HCT116 (cell line): ENCODE data around the gene STX2.

Experiments used
- EZH2 ChIP-seq: fragments of 200-600 bp; sonication (generic); IDR thresholded peaks from 2 replicates; pipeline ENCODE4 v1.6.1; 2017; ENCODE audit warnings: antibody characterized with exemption, mixed run types
- MAX ChIP-seq: IDR thresholded peaks from 2 replicates; pipeline ENCODE4 v1.6.1; 2012
- POLR2AphosphoS5 ChIP-seq: IDR thresholded peaks from 2 replicates; pipeline ENCODE4 v1.6.1; 2011; ENCODE audit warnings: mild to moderate bottlenecking, low read depth, low read length, moderate library complexity
- RAD21 ChIP-seq: IDR thresholded peaks from 2 replicates; pipeline ENCODE4 v1.6.1; 2012; ENCODE audit warnings: low read depth, mild to moderate bottlenecking
- SP1 ChIP-seq: IDR thresholded peaks from 2 replicates; pipeline ENCODE4 v1.6.1; 2012; ENCODE audit warnings: low read depth
- ZFX ChIP-seq: fragments of 450-650 bp; IDR thresholded peaks from 2 replicates; pipeline ENCODE4 v1.6.1; 2017
- TF ChIP-seq, protein P1 (sequence below), 3 experiments: fragments of 200-600 bp in 1 of 3; sonication (generic) in 1 of 3; IDR thresholded peaks in 2 of 3; conservative IDR thresholded peaks in 1 of 3; 2 replicates each; pipeline ENCODE4 v1.5.1; 2012 to 2017; ENCODE audit warnings: low read depth in 2 of 3, low read length in 2 of 3, antibody characterized with exemption in 1 of 3, borderline replicate concordance in 1 of 3, control low read depth in 1 of 3, mild to moderate bottlenecking in 1 of 3, mixed read lengths in 1 of 3, mixed run types in 1 of 3, moderate library complexity in 1 of 3; ENCODE audit not compliant: insufficient read depth in 1 of 3

DNA sequence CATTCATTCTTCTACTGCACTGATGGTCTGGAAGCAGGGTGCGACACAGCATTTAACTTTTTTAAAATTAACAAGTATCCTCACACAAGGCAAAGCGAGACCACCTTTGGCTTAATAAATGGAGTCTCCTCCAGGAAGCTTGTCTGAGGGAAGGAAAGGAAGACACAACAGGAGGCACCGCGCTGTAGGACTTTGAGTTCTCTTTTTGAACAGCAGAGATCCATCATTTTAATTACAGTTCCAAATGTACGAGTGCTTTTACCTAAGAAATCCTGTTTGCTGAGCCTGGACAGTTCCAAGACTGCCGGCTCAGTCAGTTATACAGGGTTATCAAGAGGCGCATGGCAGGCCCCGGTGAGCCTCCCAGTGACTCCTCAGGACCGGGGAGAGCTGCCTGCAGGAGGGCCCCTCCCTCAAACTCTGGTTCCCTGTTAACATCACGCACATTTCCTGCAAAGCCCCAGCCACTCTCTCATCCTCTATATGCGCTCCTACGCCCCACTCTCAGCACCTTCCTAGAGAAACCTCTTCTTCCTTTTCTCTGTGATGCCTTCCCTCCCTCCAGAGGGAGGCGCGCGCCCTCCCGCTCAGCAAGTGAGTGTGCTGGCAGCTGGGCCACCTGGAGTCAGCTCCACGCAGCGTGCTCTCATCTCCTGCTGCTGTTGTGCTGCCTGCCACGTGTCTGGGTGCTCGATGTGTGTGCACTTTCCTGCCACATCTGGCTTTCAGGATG is 46.1 kb downstream of the STX2 start:
- TF ChIP-seq, protein P1, sequence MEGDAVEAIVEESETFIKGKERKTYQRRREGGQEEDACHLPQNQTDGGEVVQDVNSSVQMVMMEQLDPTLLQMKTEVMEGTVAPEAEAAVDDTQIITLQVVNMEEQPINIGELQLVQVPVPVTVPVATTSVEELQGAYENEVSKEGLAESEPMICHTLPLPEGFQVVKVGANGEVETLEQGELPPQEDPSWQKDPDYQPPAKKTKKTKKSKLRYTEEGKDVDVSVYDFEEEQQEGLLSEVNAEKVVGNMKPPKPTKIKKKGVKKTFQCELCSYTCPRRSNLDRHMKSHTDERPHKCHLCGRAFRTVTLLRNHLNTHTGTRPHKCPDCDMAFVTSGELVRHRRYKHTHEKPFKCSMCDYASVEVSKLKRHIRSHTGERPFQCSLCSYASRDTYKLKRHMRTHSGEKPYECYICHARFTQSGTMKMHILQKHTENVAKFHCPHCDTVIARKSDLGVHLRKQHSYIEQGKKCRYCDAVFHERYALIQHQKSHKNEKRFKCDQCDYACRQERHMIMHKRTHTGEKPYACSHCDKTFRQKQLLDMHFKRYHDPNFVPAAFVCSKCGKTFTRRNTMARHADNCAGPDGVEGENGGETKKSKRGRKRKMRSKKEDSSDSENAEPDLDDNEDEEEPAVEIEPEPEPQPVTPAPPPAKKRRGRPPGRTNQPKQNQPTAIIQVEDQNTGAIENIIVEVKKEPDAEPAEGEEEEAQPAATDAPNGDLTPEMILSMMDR (IDR thresholded peaks at IDR 0.05 in 2 of 3, conservative IDR thresholded peaks at IDR 0.05 in 1 of 3; ENCODE audit: borderline replicate concordance in 1 of 3, insufficient read depth in 1 of 3, low read depth in 2 of 3, low read length in 2 of 3): no peak
- TF ChIP-seq RAD21 (no peak), POLR2AphosphoS5 (no peak), SP1 (no peak), EZH2 (no peak), ZFX (no peak), MAX (no peak)
